Sigmoid colon (tissue), 4 donors: ENCODE measurements around the gene YIPF3.

Experiments used
- EP300 ChIP-seq, 4 donors: sonication (generic); formaldehyde crosslinking; IDR thresholded peaks; one replicate each; pipeline ENCODE4 v1.6.1; 2017; ENCODE audit warnings: antibody characterized with exemption in 4 of 4
- POLR2A ChIP-seq, 2 donors: fragments of 450-650 bp; IDR thresholded peaks; one replicate each; pipeline ENCODE4 v1.6.1; 2016; ENCODE audit warnings: antibody characterized with exemption in 2 of 2, mild to moderate bottlenecking in 2 of 2, moderate library complexity in 2 of 2
- TF ChIP-seq, protein P1 (sequence below), 4 experiments: fragments of 450-650 bp in 3 of 4; fragments of 200-600 bp in 1 of 4; IDR thresholded peaks; one replicate each; pipeline ENCODE4 v1.5.1; 2016 to 2019; ENCODE audit warnings: antibody characterized with exemption in 4 of 4, mild to moderate bottlenecking in 3 of 4, moderate library complexity in 2 of 4

DNA sequence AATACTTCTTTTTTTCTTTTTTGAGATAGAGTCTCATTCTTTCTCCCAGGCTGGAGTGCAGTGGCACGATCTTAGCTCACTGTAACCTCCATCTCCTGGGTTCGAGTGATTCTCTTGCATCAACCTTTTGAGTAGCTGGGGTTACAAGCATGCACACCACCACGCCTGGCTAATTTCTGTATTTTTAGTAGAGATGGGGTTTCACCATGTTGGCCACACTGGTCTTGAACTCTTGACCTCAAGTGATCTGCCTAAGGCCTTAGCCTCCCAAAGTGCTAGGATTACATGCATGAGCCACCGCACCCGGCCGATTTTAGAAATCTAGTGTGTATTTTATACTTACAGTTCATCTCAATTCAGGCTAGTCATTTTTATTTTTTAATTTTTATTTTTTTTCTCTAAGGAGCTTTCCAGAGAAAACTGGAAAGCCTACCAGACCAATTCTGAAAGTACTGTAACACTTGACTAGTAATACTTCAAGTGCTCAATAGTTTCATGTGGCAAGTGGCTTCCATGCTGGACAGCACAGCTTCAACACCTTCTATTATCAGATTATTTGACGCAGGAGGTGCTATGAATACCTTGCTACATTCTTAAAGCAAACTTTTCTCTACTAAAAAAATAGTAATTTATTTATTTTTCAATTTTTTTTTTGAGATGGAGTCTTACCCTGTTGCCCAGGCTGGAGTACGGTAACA is 25.2 kb upstream of the YIPF3 start:
- TF ChIP-seq, protein P1, sequence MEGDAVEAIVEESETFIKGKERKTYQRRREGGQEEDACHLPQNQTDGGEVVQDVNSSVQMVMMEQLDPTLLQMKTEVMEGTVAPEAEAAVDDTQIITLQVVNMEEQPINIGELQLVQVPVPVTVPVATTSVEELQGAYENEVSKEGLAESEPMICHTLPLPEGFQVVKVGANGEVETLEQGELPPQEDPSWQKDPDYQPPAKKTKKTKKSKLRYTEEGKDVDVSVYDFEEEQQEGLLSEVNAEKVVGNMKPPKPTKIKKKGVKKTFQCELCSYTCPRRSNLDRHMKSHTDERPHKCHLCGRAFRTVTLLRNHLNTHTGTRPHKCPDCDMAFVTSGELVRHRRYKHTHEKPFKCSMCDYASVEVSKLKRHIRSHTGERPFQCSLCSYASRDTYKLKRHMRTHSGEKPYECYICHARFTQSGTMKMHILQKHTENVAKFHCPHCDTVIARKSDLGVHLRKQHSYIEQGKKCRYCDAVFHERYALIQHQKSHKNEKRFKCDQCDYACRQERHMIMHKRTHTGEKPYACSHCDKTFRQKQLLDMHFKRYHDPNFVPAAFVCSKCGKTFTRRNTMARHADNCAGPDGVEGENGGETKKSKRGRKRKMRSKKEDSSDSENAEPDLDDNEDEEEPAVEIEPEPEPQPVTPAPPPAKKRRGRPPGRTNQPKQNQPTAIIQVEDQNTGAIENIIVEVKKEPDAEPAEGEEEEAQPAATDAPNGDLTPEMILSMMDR (IDR thresholded peaks at IDR 0.05) = no peak
- no peak for TF ChIP-seq EP300 (IDR thresholded peaks at IDR 0.05)
- no peak for TF ChIP-seq POLR2A (IDR thresholded peaks at IDR 0.05)
